HG03342 (cell line): ENCODE data around the gene TOX3.

Experiments used
- ATAC-seq: cut with Tn5 transposase; IDR thresholded peaks from one replicate; pipeline ENCODE4 v1.9.1; 2021; ENCODE audit warnings: mild to moderate bottlenecking, moderate library complexity; ENCODE audit not compliant: unreplicated experiment

TOX3 gene

DNA sequence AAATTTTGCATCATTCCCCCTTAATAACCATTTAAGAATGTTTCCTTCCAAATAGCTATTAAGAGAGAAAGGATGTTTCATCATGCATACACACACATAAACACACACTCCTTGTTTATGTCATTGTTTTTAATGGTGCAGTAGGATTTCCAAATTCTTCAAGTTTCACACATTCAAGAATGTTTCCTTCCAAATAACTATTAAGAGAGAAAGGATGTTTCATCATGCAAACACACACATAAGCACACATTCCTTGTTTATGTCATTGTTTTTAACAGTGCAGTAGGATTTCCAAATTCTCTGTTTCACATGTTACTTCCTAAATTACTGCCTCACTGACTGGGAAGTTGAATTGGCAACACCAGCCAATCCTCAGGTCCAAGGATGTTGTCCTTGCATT is 7.8 kb downstream of the TOX3 start:
- no peak for ATAC-seq

DNA sequence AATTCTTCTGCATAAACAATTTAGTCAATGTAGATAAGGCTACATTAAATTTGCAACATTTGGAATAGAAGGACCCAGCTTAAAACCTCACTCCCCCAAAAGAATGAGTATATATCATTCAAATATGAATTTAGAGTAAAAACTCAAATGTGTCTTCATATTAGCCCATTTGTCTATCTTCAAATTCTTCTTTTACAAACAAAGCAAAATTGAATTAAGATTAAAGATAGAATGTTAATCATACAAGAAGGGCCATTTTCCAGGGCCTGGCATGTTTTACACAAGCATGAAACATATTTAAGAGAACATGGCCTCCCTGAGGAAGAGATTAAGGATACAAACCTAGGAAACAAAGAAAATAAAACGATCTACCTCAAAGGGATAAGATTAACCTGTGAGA is 8.4 kb downstream of the TOX3 start:
- ATAC-seq: no peak

DNA sequence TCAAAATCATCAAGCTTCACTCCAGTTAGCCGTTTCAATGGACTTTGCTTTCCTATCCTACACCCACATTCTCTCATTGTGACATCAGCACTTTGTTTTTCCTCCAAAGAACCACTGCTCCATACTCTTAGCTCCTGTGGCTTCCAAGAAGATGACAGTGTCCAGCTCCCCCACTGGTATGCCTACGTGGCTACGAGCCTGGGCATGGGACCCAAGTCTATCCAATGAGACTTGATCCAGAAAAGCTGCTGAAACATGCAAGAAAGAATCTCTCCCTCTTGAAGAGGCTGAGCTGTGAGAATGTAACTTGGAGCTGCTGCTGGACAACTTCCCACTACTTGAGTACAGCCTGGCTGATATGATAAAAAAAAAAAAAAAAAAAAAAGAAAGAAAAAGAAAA is 9.4 kb downstream of the TOX3 start:
- no peak for ATAC-seq

DNA sequence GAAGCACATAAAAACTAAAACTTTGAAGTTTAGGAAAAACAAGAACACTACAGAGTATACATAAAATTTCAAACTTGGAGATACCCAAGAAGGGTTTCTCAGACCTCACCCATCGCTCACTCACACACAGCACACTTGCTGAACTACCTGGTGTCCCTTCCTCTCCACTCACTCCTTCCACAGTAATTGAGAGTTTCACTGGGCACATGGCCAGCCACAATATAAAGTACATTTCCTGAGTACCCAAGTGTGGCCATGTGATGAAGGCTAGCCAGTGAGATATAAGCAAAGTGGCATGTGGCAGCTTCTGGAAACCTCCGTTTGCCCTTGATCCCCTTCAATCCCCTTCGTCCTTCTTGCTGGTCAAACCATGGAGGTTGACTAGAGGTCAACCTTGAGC is 11.9 kb downstream of the TOX3 start:
- no peak for ATAC-seq

DNA sequence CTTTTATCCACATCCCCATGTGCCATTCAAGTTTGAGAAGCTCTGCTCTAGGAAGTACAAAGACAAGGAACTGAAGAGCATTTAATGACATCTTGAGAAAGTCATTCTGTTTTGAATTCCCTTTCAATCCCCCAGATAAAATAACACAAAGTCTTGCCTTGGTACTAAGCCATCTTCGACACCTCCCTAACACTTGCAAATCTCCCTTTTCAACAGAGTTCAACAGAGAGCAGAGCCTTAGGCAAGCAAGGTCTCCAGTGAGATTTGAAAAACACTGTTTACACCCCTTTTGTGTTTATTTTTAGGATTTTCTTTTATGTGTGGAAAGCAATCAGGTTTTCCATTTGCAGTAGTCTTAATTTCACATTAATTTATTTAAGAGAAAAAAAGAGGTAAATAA is 13.6 kb downstream of the TOX3 start:
- no peak for ATAC-seq

GRCh38 chr16:52532384-52532783 is 14.6 kb downstream of the TOX3 start:
- ATAC-seq: no peak

DNA sequence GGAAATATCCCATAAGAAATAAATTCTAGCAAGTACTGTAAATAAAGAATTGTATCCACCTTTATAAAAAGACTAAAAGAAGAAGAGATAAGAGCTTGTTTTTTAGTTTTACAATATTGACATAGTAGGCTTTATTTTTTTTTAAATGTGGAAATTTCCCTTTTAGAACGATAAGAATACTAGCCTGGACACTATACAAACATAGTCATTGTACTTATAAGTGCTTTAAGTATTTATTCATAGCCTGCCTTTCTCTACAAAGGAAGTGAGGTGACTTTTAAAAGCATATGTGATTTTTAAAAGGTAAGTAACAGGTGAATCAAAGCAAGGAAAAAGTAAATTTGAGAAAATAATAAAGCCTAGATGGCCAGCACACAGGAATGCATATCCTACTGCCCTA is 17.7 kb downstream of the TOX3 start:
- no peak for ATAC-seq

- ATAC-seq: no peak
Measured at GRCh38 chr16:52528393-52529065, 18.4 kb downstream of the TOX3 start.

- ATAC-seq: no peak
Measured at GRCh38 chr16:52526830-52527229, 20.1 kb downstream of the TOX3 start.

- ATAC-seq: no peak
Measured at GRCh38 chr16:52526116-52526828, 20.7 kb downstream of the TOX3 start.

DNA sequence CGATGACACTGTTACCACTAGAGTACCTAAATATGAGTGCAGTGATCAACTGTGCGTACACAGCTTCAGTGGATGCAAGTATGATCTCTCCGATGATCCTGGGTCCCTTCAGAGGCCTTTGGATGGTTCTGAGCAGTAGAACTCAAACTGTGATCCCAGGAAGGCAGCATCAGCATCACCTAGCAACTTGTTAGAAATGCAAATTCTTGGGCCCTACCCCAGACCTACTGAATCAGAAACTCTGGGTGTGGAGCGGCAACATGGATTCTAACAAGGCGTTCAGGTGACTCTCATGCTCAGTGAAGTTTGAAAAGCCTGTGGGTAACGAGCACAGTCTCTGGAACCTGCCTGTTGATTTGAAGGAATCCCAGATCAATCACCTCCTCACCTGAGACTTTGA is 25.4 kb downstream of the TOX3 start:
- ATAC-seq: no peak

- ATAC-seq: no peak
Measured at GRCh38 chr16:52518884-52519283, 28.1 kb downstream of the TOX3 start.

- no peak for ATAC-seq
Measured at GRCh38 chr16:52515068-52515671, 31.8 kb downstream of the TOX3 start.

DNA sequence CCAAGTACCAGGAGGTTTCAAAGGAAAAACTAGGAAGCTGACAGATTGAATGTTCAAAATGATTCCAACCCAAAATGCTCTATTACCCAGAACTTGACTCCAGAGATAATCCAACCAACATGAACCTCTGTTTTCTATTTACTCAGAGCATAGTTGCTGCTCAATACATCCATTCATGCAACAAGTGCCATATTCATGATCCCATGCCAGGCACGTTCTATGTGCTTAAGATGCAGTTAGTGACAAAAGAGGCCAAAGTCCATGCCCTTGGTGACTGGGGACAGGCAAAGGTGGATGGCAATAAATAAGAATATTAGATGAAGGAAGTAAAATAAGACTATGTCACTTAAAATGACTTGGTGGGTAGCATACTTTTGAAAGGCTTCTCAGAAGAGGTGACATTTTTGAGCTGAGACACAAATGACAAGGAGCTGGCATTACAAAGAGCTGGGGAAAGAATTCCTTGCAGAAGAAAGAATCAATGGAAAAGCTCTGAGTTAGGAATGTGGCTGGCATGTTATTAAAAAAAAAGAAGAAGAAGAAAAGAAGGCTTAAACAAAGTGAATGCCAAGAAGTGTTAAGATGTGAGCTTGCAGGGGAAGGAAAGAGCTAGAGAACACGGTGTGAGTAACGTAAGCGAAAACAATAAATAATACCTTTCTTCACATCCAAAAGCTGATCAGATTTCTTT is 34.5 kb downstream of the TOX3 start:
- ATAC-seq: no peak

DNA sequence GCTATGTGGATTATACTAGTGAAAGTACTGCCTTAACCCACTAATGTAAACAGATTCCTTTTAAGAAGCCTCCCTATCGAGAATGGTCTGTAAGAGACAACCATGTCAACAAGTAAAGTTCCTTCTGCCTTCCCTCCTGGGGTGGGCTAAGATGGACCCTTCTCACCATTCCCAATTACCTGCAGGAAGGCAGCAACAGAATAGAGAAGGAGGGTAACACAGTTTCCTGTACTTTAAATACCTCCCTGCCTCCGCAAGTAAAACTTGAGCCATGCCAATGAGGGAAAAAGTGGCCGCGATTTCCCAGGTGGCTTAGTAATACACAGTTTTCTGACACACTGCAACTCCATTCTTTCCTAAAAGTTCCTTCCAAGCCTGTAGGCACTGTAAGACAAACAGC is 45.2 kb downstream of the TOX3 start:
- ATAC-seq: no peak

DNA sequence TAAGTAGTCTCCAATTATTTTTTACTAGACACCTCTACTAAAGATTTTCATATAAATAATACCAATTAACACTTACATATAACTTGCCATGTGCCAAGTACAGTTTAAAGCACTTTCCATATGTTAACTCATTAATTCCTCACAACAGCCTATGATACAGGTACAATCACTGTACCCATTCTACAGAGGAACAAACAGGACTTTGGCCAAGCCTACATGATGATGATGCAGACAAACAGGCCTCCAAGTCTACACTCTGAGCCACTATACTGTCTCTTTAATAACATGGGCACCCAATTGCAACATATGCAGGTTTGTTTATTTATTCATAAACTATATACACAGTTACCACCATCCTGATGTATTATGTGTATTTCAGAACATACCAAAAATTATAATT is 46.0 kb downstream of the TOX3 start:
- no peak for ATAC-seq

GRCh38 chr16:52499060-52499440 is 47.9 kb downstream of the TOX3 start:
- ATAC-seq: no peak

DNA sequence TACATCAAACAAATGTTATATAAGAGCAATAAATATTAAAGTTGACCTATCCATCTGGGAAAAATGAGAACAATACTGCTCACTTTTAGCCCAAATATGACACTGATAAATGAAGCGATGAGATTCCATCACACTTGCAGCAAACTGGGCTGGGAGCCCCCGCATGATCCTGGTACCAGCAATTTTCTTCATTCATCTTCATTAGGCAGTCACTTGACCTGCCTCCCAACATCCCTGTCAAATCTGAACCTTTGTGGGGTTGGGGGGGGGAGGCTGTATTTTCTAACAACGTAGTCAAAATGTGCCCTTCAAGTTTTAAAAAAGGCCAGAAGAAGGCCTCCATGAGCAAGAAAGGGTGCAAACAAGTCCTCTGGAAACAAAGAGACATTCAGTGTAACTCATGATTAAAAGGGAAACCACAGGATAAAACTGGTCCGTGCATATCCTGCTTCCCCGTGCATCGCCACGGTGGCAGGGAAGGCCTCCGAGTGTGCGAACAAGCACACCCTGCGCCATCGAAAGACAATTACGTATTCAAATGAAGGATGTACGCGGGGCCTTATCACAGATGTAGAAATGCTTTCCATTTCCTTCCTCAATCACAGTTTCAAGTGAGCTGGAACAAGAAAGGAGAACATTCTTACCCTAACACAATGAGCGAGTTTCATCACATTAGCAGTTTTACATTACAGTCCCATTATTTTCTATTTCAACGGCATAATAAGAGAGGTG is 48.4 kb downstream of the TOX3 start:
- ATAC-seq: no peak

DNA sequence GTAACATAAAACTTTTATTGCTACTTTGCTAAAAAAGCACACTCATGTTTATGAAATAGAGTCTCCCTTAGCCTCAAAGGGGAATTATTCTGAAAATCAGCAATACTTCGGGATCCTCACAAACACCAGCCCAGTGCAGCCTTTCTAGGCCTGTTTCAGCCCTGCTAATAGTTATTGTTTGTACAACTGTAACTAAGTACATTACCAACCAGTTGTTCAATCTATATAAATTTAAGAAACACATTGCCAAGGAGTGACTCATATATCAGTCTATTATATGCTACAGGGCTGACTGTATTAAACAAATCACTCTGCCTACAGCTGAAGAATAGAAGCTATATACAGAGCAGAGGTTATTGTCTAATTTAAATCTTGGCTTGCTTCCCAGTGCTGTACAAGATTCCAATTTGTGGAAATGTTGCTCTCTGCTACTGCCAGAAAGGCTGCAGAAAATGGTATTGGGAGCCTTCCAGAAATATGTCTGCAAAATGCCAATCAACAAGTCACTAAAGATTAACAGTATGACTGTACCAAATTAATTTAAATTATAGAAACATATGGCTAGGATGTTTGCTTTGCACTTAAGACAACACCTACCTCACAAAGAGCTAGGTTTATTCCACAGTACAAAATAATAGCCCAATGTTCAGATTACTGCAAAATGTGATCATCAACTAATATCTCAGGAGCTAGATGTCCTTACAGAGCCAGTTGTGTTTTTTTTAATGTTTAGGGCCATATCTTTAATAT is 49.7 kb downstream of the TOX3 start:
- ATAC-seq: no peak

DNA sequence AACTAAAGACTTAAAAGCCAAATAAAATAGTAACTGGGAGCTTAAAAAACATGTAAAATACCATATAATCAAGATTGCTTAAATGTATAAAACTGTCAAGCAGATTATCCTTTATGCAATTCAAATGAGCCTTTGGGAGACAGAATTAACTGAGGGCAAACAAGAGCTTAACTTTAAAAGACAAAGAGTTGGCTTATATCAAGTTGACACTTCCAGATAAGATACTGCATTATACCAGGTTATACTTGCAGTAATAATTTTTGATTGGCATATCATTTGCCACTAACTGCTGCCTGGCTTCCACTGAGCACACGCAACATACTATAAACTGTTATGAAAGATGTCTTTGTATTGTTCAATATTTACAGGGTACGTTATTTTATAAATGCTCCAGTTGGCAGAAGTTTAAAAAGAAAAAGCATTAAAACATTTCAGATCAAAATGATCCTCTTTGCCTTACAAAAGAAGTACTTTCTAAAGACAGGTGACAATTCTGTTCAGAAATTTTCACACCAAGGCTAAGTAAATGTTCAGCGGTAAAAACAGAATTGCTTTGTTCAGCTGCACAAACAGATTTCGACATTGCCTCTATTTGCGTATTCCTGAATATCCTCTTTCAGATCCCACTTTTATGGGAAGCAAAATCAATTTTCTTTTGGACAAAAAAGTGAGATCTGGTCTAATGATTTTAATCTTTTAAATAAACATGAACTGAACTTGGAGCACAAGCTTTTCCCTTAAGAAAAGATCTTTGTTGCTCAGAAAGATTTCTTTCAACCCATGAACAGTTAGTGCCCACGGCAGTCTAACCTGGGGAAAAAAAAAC is 50.7 kb downstream of the TOX3 start:
- no peak for ATAC-seq
